Upper lobe of left lung (tissue), 6 donors: ENCODE data around the gene VWA5B1. TPM values are rescaled to one million over a fixed set of nuclear protein-coding genes. Genes with fewer than 3 reads are reported as not detected.

Experiments
- ATAC-seq, 2 donors: fragments of 200-7000 bp; cut with Tn5 transposase; one replicate each; pipeline ENCODE4 v1.9.1; 2022; ENCODE audit warnings: mild to moderate bottlenecking in 2 of 2, moderate library complexity in 2 of 2; ENCODE audit not compliant: low FRiP score in 2 of 2
- DNase-seq, 2 donors: peaks; one replicate each; pipeline ENCODE4 v3.0.0-alpha.2; 2019 to 2020
- H3K27ac ChIP-seq, 4 donors: fragments of 200-600 bp; sonication (generic); one replicate each; pipeline ENCODE4 v1.5.1; 2016 to 2019
- H3K27me3 ChIP-seq, 4 donors: fragments of 200-600 bp; sonication (generic); one replicate each; pipeline ENCODE4 v1.5.1; 2017 to 2019
- H3K36me3 ChIP-seq, 4 donors: fragments of 200-600 bp; sonication (generic); one replicate each; pipeline ENCODE4 v1.5.1; 2016 to 2019
- H3K4me1 ChIP-seq, 4 donors: fragments of 200-600 bp; sonication (generic); one replicate each; pipeline ENCODE4 v1.5.1; 2018 to 2019
- H3K4me3 ChIP-seq, 4 donors: fragments of 200-600 bp; sonication (generic); one replicate each; pipeline ENCODE4 v1.5.1; 2017 to 2019; ENCODE audit warnings: mild to moderate bottlenecking in 2 of 4, moderate library complexity in 1 of 4
- H3K9me3 ChIP-seq, 4 donors: fragments of 200-600 bp; sonication (generic); one replicate each; pipeline ENCODE4 v1.5.1; 2018 to 2019
- CTCF ChIP-seq, 6 experiments: fragments of 450-650 bp in 4 of 6; fragments of 200-600 bp in 2 of 6; sonication (generic) in 2 of 6; IDR thresholded peaks; one replicate each; pipeline ENCODE4 v1.5.1; 2016 to 2019; ENCODE audit warnings: antibody characterized with exemption in 6 of 6
- EP300 ChIP-seq, 4 donors: sonication (generic); formaldehyde crosslinking; IDR thresholded peaks; one replicate each; pipeline ENCODE4 v1.5.1; 2017; ENCODE audit warnings: antibody characterized with exemption in 4 of 4, control low read depth in 2 of 4
- POLR2A ChIP-seq, 4 donors: fragments of 450-650 bp; IDR thresholded peaks; one replicate each; pipeline ENCODE4 v1.5.1; 2016 to 2017; ENCODE audit warnings: antibody characterized with exemption in 4 of 4, mild to moderate bottlenecking in 2 of 4
- POLR2AphosphoS5 ChIP-seq, 2 donors: sonication (generic); formaldehyde crosslinking; IDR thresholded peaks; one replicate each; pipeline ENCODE4 v1.5.1; 2017; ENCODE audit warnings: antibody characterized with exemption in 2 of 2
- WGBS, 2 donors: methylation state at CpG; one replicate each; pipeline ENCODE4 v1.1.5; 2017 to 2018; 5-methylcytosine and 5-hydroxymethylcytosine counted together
- total RNA-seq, 6 donors: library from RNA; depleted of rRNA in 4 of 6; stranded (reverse); fragments of >200 nt in 4 of 6; gene quantifications; one replicate each; pipeline versions ENCODE4 v1.1.0 to v1.2.1, GENCODE V29; 2016 to 2021
- donor health status: DM: no; HTN: no; CAD: no; lungs with moderate emphysema.
- donor health status: DM: no; HTN: yes; CAD: no; lungs with severe emphysema.

Gene VWA5B1
- total RNA-seq, 6 donors from 2014 or later = 0.14 to 0.77 (median 0.46) TPM; not detected in 3

- TF ChIP-seq POLR2AphosphoS5 (IDR thresholded peaks at IDR 0.05) (no peak), POLR2A (IDR thresholded peaks at IDR 0.05) (no peak), CTCF (IDR thresholded peaks at IDR 0.05) (no peak), EP300 (IDR thresholded peaks at IDR 0.05) (no peak)
- H3K27me3 ChIP-seq = peaks cover 0 to 15% (median 3%) of the 10 kb centered on the region in 4 donors
- peaks cover 0 to 7% (median 0%) of the 10 kb centered on the region in 4 donors for H3K9me3 ChIP-seq
- no peaks in the 10 kb centered on the region for H3K36me3 ChIP-seq
- H3K4me1 ChIP-seq = peaks cover 0 to 10% (median 7%) of the 10 kb centered on the region in 4 donors
- DNase-seq = no peak
- peak overlapping the region in 1 of 4 donors; percentile 35 for H3K27ac ChIP-seq
- no peak for ATAC-seq
- H3K4me3 ChIP-seq = no peak overlapping the region
- 22 to 24% methylated on average over 10 of the region's 10 CpGs for WGBS, 2 donors
Measured at GRCh38 chr1:20343938-20344302, 53.2 kb downstream of the VWA5B1 start.

- H3K9me3 ChIP-seq = peaks cover 0 to 7% (median 0%) of the 10 kb centered on the region in 4 donors
- peaks cover 0 to 15% (median 3%) of the 10 kb centered on the region in 4 donors for H3K27me3 ChIP-seq
- H3K4me1 ChIP-seq = peaks cover 0 to 10% (median 7%) of the 10 kb centered on the region in 4 donors
- H3K27ac ChIP-seq = no peak overlapping the region
- DNase-seq (no peak), ATAC-seq (no peak)
- no peaks in the 10 kb centered on the region for H3K36me3 ChIP-seq
- H3K4me3 ChIP-seq = no peak overlapping the region
- TF ChIP-seq EP300 (IDR thresholded peaks at IDR 0.05) = no peak
- no peak for TF ChIP-seq POLR2AphosphoS5 (IDR thresholded peaks at IDR 0.05)
- no peak for TF ChIP-seq CTCF (IDR thresholded peaks at IDR 0.05)
- TF ChIP-seq POLR2A (IDR thresholded peaks at IDR 0.05) = no peak
- 41 to 50% methylated on average over 7 of the region's 7 CpGs for WGBS, 2 donors
Measured at GRCh38 chr1:20344738-20345137, 54.1 kb downstream of the VWA5B1 start.

GRCh38 chr1:20345419-20345818, 54.7 kb downstream of the VWA5B1 start:
- TF ChIP-seq POLR2AphosphoS5 (IDR thresholded peaks at IDR 0.05) = no peak
- TF ChIP-seq EP300 (IDR thresholded peaks at IDR 0.05) = no peak
- no peak for TF ChIP-seq POLR2A (IDR thresholded peaks at IDR 0.05)
- TF ChIP-seq CTCF (IDR thresholded peaks at IDR 0.05) = no peak
- peaks cover 0 to 10% (median 7%) of the 10 kb centered on the region in 4 donors for H3K4me1 ChIP-seq
- 80 to 86% methylated on average over 9 to 13 of the region's 13 CpGs for WGBS, 2 donors
- no peaks in the 10 kb centered on the region for H3K36me3 ChIP-seq
- H3K9me3 ChIP-seq = peaks cover 0 to 7% (median 0%) of the 10 kb centered on the region in 4 donors
- no peak overlapping the region for H3K27ac ChIP-seq
- peaks cover 0 to 15% (median 3%) of the 10 kb centered on the region in 4 donors for H3K27me3 ChIP-seq
- no peak overlapping the region for H3K4me3 ChIP-seq
- no peak for DNase-seq
- no peak for ATAC-seq

- ATAC-seq (no peak), DNase-seq (no peak)
- Histone ChIP-seq H3K27me3 (peaks cover 0 to 15% (median 3%) of the 10 kb centered on the region in 4 donors), H3K4me3 (no peak overlapping the region), H3K4me1 (peaks cover 0 to 10% (median 7%) of the 10 kb centered on the region in 4 donors), H3K9me3 (peaks cover 0 to 7% (median 0%) of the 10 kb centered on the region in 4 donors), H3K27ac (no peak overlapping the region), H3K36me3 (no peaks in the 10 kb centered on the region)
- WGBS, 2 donors = 65 to 88% methylated on average over 1 of the region's 1 CpG
- no peak for TF ChIP-seq CTCF (IDR thresholded peaks at IDR 0.05)
- no peak for TF ChIP-seq POLR2AphosphoS5 (IDR thresholded peaks at IDR 0.05)
- TF ChIP-seq POLR2A (IDR thresholded peaks at IDR 0.05) = no peak
Measured at GRCh38 chr1:20346433-20346832, 55.8 kb downstream of the VWA5B1 start.

- Histone ChIP-seq H3K4me1 (peaks cover 0 to 10% (median 7%) of the 10 kb centered on the region in 4 donors), H3K27me3 (peaks cover 0 to 11% (median 3%) of the 10 kb centered on the region in 4 donors), H3K36me3 (no peaks in the 10 kb centered on the region), H3K27ac (peak overlapping the region in 2 of 4 donors; percentile 16 to 54), H3K4me3 (no peak overlapping the region), H3K9me3 (peaks cover 0 to 7% (median 0%) of the 10 kb centered on the region in 4 donors)
- TF ChIP-seq EP300 (IDR thresholded peaks at IDR 0.05) (peak in 2 of 4 donors; percentile 67 to 77), POLR2AphosphoS5 (IDR thresholded peaks at IDR 0.05) (peak in 1 of 2 donors; percentile 21), CTCF (IDR thresholded peaks at IDR 0.05) (no peak)
- DNase-seq (no peak), ATAC-seq (peak in 1 of 2 donors; percentile 28)
- 81 to 85% methylated on average over 2 of the region's 2 CpGs for WGBS, 2 donors
Measured at GRCh38 chr1:20347699-20348098, 57.0 kb downstream of the VWA5B1 start.
